GM18508 (cell line): ENCODE data around the gene SOX6.
"Not testable (repeated sequence)": the region's sequence is repeated elsewhere in the genome, so short reads cannot be mapped to it uniquely, and the experiment has no call there.

Source experiments
- ATAC-seq: cut with Tn5 transposase; IDR thresholded peaks from one replicate; pipeline ENCODE4 v1.9.1; 2021; ENCODE audit warnings: moderate number of reproducible peaks; ENCODE audit not compliant: insufficient read depth, unreplicated experiment

Gene SOX6

DNA sequence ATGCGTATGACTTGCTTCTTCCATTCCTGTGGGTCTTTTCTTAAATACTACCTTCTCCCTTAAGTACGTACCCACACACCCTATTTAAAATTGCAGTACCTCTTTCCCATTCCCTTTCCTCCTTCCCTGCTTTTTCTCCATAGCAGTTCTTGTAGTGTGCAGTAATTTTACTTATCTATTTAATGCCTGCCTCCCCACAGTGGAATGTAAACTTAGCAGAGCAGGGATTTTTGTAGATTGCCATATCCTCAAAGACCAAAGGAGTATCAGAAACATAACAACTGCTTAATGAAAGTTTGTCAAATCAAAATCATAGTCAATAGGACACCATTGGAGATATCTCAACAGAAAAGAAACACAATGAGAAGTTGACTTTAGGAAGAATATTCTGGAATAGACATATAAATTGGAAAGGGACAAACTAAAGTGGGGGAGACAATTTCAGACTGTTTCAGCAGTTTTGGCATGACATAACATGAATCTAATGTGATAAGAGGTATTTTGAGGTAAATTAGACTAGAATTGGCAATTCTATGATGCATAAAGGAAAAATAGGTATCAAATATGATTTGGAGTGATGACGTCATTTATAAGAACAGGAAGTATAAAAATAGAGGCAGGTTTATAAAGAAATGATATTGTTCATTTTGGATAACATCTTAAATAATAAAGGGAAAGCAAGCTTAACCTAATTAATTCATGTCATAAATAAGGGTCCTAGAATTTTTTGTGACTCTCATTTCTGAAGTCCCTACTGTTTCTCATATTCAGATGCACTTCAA, 188.4 kb downstream of the SOX6 start:
- ATAC-seq, result no peak

DNA sequence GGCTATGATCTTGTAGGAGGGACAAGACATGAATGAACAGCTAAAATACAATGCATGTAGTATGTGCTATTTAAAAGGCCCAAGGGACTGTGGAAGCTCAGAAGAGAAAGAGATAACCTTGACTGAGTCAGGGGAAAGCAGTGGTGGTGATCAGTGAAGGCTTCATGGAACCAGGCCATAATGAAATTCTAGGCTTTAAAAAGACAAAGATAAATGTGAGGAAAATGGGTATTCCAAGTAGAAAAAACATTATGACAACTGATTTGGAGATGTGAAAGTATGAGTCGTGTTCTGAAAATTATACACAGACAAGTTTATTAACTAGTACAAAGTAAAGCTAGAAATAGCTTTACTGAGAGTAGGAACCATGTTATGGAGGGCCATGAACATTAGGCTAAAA, 189.8 kb downstream of the SOX6 start:
- ATAC-seq, result no peak

GRCh38 chr11:16160146-16160545, 196.2 kb downstream of the SOX6 start:
- ATAC-seq, result no peak

- no peak for ATAC-seq
Observed at GRCh38 chr11:16158426-16158994, 197.8 kb downstream of the SOX6 start.

DNA sequence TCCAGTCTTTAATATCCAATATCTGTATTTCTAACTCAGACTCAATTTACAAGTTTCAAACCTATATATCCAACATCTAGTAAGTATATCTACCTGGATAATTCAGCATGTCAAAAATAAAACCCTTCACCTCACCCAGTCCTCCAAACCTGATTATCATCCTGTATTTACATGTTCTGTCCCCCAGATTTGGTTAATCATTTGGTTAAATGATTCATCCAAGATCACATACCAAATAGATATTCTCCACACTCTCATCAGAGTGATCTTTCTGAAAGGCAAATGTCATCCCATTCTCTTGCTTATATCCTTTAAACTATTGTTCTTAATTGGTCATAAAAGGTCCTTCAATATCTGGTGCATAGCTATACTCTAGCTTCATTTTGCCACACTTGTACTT, 199.0 kb downstream of the SOX6 start:
- ATAC-seq, result no peak

- no peak for ATAC-seq
Observed at GRCh38 chr11:16155448-16155847, 200.9 kb downstream of the SOX6 start.

DNA sequence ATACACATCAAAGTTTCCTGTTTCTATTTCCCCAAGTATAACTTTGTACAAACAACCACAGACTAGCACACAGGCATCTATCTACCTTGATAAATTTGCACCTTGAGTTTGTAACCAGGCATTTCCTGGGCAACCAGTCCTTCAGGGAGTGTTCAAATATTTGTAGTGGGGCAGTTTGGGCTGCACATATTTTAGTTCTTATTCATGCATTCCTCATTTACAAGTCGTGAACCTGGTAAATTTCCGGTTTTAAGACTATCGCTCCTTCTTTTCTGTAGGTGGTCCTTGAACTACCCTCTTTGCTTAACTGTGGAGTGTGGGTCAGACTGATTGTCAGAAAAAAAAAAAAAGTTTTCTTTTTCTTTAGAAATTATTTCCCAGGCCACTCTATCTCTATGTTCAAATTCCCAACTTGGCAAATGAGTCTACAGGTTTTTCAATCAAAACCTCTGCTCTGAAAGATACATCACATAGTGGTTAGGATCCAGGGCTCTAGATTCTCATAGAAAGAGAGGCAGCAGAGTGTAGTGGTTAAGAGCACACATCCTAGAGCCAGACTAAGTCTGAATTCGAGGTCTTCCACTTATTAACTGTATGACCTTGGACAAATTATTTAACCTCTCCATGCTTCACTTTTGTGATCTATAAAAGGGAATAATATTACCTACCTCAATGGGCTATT, 201.5 kb downstream of the SOX6 start:
- ATAC-seq, result no peak

GRCh38 chr11:16153951-16154350, 202.4 kb downstream of the SOX6 start:
- no peak for ATAC-seq

DNA sequence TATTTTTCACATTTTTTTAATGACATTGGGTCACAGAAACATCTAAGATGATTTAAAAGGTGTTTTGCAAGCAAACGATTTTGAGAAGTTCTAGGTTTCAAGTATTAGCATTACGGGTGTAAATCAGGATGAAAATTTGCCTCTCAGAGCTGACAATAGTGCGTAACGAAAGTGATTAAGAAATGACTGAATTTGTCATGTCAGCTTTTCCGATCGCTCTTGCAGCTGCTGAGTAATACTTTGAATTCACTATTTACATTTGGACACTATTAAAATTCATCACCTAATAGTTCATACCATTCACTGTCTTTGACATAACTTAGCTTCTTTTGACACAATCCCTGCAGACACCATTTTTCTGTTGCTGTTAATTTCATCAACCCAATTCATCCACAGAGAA, 205.2 kb downstream of the SOX6 start:
- no peak for ATAC-seq

DNA sequence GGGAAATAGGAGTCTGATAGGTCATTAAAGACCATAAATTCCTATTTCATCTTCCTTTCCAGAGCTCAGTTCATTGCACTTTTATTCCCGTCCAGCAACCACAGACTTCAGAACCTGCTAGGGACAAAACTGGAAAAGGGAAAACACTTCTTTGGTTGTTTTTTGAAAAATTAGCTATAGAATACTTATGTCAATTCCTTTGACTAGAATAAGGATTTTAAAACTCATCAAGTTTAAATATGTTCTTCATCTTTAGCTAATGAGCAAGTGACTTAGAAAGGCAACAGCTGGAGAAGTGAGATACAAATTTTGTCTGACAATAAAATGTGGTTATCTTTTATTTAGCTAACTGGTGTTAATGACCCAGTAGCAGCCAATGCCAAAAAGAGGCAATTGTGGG, 206.9 kb downstream of the SOX6 start:
- ATAC-seq, result no peak

GRCh38 chr11:16148301-16148931, 207.9 kb downstream of the SOX6 start:
- no peak for ATAC-seq

DNA sequence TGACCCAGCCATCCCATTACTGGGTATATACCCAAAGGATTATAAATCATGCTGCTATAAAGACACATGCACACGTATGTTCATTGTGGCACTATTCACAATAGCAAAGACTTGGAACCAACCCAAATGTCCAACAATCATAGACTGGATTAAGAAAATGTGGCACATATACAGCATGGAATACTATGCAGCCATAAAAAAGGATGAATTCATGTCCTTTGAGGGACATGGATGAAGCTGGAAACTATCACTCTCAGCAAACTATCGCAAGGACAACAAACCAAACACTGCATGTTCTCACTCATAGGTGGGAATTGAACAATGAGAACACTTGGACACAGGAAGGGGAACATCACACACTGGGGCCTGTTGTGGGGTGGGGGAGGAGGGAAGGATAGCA, 209.4 kb downstream of the SOX6 start:
- ATAC-seq, result not testable (repeated sequence)

GRCh38 chr11:16141614-16142013, 214.7 kb downstream of the SOX6 start:
- ATAC-seq, result not testable (repeated sequence)

GRCh38 chr11:16141162-16141561, 215.2 kb downstream of the SOX6 start:
- not testable (repeated sequence) for ATAC-seq

DNA sequence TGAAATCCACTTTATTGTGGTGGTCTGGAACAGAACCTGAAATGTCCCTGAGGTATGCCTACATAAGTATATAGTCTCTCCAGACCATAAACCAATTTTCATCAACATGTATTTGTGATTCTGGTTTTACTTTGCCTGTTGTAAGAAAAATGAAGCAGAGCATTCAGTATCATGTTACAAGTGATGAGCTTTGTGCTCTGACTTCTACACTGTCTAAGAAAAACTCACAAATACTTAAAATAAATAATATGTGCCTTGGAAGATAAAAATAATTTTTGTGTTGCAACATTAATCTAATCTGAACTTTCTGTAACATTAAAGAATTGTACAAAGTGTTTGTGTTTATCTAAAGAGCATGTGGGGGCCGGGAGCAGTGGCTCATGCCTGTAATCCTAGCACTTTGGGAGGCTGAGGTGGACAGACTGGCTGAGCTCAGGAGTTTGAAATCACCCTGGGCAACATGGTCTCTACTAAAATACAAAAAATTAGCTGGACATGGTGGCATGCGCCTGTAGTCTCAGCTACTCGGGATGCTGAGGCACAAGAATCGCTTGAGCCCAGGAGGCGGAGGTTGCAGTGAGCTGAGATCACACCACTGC, 219.5 kb downstream of the SOX6 start:
- ATAC-seq, result no peak

DNA sequence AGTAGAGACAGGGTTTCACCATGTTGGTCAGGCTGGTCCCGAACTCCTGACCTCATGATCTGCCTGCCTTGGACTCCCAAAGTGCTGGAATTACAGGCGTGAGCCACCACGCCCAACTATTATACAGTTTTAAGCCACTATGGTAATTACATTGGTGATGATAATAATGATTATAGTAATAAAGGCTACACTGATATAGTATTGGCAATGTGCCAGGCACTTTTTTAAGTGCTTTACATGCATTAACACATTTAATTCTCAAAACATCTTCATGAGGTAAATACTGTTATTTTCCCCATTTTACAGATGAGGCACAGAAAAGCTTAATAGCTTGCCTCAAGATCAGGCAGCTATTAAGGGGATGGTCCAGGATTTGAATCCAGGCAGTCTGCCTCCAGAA, 222.5 kb downstream of the SOX6 start:
- ATAC-seq, result no peak

DNA sequence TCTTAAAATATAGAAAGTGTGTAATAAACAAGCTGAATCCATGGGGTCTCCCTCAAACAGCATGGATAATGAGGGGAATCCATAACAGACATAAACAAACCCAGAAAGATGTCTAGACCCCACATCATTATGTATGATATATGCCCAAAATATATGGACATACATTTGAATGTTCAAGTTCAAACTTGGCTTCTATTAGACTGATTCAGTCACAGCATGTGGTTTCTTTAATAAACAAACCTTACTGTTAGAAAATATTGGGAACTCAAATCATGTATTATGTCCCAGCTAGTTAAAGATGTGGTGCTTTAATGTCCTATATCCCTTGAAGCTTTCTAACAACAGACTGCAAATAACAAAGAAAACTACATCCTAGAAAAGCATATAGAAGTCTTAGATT, 228.6 kb downstream of the SOX6 start:
- no peak for ATAC-seq

- no peak for ATAC-seq
Observed at GRCh38 chr11:16126362-16126761, 230.0 kb downstream of the SOX6 start.

DNA sequence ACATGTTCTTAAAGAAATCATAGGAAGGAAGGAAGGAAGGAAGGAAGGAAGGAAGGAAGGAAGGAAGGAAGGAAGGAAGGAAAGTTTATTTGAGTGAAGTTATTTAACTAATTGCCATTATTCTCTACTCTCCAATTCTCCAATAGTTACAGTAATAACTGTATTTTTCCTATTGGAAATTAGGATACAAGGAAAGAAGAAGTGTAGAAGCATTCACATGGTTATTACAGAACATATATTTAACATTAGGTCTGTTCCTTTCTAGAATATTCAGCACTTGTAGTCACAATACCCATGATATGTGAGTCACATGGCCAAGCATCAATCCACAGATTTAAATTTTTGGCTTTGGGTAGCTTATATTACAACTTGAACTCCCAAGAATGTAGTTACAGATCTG, 230.6 kb downstream of the SOX6 start:
- ATAC-seq, result no peak

DNA sequence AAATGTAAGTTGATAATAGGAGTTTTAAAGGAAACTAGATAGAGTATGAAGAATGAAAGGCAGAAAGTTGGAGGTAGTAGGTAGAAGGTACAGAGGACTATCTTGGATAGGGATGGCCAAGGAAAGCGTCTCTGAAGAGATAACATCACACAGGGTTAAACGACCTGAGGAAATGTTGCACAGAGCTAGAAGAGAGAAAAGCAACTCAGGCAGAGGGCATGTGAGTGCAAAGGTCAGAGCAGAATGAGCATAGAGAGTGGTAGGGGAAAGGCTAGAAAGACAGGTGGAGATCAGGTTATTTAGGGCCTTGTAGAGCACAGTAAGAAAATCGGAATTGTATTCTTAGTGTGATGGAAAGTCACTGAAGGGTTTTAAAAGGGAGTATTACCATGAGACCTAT, 232.0 kb downstream of the SOX6 start:
- ATAC-seq, result no peak

DNA sequence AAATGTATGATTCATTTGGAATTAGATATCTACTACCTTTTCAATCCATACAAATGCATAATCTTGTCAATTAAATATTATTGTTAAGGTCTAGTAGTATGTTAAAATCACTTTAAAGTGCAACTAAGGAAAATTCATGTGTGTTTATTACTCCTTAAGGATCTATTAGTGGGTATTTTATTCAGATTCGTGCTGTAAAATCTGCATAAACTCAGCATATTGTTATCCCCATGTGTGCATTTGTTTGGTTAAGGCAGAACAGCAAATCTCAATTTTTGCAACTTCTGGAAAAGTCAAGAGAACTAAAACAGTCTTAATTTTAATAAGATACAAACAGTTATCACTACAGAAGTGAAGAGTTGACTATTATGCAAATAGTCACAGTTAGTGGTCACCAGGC, 234.5 kb downstream of the SOX6 start:
- ATAC-seq, result no peak
